HG03039 (cell line): Measurements from ENCODE around the gene FADS3.

Source experiments
- ATAC-seq: cut with Tn5 transposase; IDR thresholded peaks from one replicate; pipeline ENCODE4 v1.9.1; 2021; ENCODE audit warnings: mild to moderate bottlenecking, moderate library complexity; ENCODE audit not compliant: unreplicated experiment

FADS3 gene

DNA sequence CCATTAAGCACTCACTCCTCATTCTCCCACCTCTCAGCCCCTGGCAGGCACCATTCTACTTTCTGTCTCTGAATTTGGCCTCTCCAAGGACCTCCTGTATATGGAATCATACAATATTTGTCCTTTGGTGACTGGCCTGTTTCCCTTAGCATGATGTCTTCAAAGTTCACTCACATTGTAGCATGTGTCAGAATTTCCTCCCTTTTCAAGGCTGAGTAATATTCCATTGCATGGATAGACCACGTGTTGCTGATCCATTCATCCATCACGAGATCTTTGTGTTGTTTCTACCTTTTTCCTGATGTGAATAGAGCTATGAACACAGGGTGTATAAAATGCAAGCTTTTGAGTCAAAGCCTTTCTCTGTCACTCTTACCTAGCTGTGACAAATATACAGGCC, 51.6 kb downstream of the FADS3 start:
- ATAC-seq: no peak

DNA sequence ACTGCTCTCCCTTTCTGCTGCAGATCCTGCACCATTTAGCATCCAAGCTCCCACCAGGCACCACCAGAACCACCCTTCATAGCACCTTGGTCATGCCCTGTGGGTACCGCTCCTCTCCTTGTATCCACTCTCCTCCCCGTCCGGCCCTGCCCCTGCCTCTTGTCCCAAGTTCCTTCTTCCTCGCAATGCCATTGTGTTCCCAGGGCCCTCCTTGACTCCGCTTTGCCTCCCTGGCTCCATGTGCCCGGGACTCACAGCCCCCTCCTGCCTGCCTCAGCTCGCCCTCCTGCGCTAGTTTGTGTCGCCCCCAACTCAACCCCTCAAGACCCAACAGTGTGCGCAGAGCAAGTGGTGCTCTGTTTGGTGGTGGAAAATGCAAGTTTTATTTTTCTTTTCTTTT, 52.4 kb downstream of the FADS3 start:
- no peak for ATAC-seq

DNA sequence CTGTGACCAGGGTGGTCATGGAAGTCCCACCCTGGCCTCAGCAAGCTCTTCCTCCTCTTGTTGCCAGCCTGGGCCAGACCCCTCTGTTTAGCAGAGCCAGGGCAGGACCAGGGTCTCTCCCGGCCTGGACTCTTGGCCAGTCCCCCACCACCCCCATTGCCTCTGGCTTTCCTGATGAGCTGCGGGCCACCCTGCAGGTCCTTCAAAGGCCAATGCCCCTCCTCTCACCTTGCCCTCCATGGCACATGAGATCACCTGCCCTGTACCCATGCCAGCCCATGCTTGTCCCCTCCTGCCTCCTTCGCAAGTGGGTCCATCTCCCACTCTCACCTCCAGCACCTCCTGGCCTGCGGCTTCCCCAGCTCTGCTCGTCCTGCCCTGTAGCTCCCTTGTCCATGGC, 52.8 kb downstream of the FADS3 start:
- no peak for ATAC-seq

DNA sequence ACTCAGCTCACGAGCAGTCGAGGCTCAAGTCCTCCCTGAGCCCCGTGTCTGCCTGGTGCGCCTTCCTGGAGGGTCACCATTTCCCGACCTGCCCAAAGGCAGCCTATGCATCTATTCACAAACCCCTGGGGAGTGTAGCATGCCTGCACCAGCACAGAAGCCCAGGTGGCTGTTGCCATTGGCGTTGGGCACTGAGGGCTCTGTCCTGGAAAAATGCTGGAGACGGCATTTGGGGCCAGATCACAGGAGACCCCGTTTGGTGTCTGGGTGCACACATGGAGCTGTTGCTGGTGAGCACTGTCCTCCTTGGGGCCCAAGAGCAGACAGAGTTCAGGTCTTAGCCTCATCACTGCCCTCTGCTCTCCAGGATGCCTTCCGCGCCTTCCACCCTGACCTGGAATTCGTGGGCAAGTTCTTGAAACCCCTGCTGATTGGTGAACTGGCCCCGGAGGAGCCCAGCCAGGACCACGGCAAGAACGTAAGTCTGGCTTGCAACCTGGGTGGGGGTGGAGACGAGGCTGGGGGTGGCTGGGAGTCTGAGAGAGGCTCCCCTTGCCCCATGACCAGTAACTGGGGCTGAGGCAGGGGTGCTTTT, 53.8 kb downstream of the FADS3 start:
- no peak for ATAC-seq

DNA sequence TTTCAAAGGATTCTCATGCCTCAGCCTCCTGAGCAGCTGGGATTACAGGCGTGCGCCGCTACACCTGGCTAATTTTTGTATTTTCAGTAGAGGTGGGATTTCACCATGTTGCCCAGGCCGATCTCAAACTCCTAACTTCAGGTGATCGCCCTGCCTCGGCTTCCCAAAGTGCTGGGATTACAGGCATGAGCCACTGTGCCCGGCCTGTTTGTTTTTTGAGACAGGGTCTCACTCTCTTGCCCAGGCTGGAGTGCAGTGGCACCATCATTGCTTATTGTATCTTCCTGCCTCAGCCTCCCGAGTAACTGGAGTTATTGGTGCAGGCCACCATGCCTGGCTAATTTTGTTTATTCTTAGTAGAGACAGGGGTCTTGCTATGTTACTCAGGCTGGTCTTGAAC, 55.2 kb downstream of the FADS3 start:
- ATAC-seq: no peak

DNA sequence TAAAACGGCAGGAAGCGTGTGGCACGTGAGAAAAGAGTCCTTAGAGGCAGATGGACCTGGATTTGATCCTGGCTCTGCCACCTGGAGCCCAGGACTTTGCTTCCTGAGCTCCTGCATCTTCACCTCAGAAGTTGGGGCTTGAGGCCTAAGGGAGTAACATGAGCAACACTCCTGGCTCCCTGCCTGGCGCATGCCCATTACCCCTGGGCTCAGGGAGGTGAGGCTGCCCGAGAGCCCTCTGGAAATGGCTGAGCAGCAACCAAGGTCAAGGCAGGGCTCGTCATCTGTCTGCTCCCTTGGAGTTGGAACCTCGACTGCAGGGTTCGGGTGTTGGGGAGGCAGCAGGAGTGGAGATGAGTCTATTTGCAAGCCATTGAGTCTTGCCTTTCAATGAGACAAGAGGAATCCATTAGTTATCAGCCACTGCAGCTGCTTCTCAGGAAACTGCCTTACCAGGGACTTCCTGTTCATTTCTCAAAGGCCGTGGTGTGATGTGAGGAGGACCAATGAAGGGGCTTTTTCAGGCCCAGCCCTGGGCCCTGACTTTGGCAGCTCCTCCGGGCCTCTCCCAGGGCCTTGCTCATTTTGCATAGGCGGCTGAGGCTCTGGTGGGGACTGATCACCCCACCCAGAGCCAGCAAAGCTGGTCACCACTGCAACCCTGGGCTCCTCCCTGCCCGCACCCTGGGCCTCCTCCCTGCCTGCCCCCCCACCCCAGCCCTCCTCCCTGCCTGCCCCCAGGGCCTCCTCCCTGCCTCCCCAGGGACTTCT, 56.9 kb downstream of the FADS3 start:
- ATAC-seq: peak; percentile 75

DNA sequence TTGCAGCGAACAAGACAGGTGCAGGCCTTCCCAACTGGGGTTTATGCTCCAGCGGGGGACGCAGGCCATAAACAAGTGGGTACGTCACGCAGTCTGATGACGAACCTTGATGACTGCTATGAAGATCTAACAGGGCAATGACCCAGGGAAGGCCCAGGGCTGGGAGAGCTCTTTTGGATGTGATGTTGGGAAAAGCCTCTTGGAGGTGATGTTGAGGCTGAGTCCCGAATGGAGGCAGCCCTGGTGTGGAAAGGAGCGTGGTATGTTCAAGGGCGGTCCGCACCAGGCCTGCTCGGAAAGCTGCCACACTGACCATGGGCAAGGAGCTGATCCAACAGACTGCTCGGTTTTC, 57.4 kb downstream of the FADS3 start:
- no peak for ATAC-seq

DNA sequence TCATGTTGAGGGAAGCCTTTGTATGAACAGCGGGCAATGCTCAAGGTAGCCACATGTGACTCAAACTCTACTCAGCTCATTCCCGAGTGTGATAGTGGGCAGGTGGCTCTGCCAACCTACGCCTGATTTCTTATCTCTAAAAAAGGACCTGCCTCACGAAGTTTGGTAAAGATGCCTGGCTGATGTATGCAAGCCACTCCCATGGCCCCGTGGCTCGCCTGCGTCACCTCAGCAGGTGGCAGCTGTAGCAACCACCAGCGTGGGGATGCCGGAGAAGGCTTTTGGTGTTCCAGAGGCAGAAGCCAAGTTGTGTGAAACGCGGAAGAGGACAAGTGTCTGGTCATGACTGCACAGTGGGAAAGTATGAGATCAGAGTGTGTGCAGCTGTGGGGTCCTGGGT, 57.9 kb downstream of the FADS3 start:
- no peak for ATAC-seq

DNA sequence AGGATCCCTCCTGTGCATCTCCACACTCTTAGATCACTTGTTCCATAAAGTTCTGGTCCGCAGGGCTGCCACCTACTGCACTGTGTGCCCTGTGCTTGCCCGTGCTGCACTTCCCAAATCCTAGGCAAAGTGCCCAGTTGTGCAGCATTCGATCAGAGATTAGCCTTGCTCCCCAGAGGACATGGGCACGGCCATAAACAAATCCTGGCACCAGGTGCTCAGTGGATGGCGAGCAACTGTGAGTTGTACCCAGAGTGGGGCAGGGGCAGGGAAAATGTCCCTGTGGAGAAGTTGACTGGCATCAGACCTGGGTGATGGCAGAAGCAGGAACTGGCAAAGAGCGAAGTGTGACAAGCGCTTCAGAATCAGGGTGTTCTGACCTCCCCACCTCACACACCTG, 58.6 kb downstream of the FADS3 start:
- no peak for ATAC-seq

DNA sequence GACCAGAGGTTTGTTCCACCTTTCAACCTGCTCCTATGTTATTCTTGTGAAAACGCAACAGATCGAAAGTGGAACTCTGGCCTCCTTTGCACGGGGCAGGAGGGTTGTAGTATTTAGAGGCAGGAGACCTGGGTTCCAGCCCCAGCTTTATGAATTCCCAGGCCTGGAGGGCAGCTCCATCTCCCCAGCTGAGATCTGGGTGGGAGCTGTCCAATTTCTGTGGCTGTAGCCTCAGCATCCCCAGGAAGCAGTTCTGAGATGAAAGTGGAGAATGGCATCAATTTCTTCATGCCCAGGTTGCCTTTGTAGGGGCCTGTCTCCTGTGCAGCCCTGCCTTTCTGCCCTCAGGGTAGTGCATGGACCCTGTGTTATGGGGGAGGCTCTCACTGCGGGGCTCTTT, 59.1 kb downstream of the FADS3 start:
- ATAC-seq: no peak

DNA sequence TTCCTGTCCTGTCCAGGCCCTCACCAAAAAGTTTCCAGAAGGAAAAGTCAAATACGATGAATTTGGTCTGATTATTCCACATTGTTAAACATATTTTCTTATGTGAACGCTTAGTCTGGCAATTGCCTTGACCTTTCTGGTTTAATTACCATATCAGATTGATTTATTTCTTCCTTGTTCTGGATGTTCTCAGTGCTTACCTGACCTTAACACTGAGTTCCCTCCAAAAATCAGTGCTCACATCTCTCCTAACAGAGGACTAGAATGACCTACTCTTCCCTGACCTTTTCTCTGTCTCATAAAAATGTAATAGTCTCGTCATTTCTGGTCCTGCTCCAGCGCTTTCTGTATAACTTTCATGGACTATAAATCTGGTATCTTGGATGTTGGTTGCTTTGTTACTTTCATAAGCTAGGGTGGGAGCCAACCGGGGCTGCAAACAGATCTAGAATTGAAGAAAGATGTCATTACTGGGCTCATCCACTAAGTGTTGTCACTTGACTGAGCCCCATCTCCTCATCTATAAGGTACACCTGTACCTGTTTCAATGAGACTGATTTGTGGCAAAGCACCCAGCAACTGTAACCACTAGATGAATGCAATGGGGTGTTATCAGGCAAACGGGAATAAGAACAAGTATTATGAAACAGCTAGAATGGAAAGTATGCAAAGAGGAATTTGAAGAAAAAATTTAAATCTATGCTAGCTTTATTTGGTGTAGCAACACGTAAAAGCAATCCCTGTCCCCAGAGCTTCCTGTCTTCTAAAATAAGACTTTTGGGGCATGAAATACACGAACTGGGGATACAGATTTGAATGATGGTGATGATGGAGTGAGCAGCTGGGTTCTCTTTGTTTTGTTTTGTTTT, 60.9 kb downstream of the FADS3 start:
- ATAC-seq: no peak

DNA sequence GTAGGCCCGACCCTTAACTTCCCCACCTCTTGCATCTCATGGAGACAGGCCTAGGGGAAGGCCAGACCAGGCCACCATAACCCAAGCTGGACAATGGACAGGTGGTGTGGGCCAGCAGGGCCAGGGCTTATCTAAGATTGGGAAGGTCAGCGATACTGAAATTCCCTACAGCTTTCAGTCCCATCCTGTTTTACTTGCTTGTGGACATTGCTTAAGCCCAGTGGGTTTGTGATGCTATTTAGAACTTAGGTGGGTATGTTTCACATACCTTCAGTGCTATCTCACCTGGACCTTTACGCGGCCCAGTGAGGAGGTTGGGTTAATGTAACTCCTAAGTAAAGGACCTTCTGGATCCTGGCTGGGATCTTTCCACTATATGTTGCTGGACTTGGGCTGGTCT, 61.5 kb downstream of the FADS3 start:
- no peak for ATAC-seq

DNA sequence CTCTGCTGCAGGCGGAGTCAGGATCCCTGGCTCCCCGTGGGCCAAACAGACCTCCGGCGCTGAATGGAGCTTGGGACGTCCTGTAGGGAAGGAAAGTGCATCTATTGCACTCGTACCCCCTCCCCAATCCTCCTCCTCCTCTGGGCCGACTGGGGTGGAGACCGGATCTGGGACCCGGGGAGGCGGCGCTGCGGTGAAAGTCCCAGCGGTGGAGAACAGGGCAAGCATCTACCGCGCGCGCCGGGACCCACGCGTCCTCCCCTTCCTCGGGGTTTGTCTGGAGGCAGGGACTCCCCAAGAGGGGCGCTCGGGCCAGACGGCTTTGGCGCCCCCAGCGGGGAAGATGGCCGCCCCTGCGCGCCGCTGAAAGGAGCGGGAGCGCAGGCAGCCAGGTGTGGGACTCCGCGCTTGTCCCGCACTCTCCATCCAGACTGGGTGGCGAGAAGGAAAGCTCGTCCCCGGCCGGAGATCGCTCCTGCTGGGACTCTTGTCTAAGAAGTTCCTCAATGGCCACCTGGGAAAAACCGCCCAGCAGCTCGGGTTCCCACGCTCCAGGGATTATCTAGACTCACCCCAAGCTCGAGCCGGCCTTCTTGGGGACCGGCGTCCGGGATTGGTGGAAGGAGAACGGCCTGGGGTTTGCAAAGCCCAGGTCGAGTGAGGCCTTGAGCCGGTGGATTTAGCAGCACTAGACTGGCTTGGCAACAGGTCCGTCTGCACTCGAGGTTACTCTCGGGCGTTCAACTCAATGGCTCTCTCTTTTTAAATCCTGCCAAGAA, 62.5 kb downstream of the FADS3 start:
- ATAC-seq: no peak

DNA sequence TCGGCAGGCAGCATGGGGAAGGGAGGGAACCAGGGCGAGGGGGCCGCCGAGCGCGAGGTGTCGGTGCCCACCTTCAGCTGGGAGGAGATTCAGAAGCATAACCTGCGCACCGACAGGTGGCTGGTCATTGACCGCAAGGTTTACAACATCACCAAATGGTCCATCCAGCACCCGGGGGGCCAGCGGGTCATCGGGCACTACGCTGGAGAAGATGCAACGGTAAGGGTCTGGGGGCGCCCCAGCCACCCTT, 63.0 kb downstream of the FADS3 start:
- ATAC-seq: no peak

DNA sequence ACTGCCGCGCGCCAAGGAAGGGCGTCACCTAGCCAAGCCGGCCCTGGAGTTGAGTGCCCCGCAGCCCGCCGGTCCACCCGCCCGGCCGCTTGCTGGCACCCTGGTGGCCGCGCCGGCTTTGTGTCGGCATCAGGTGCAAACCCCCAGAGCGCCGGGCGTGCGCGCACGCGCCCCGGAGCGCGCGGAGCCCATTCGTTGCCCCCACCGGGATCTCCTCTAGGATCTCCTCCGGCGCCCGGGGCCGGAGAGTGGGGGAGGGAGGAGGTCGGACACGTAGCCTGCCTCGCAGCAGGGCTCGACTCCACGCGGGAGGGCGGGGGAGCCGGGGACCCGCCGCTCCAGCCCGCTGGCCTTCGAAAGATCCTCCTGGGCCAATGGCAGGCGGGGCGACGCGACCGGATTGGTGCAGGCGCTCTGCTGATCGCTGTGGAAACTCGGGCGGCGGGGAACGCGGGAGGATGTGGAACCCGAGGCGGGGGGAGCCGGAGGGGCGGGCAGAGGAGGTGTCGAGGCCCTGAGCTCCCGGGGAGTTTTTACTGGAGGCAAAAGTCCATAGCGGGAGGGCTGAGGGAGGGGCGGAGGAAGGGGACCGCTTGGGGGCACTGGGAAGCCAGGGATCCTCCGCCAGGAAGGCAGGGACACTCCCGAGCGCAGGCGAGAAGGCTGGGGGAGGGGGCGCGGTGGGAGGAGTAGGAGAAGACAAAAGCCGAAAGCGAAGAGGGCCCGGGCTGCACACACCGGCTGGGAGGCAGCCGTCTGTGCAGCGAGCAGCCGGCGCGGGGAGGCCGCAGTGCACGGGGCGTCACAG, 63.6 kb downstream of the FADS3 start, which contains the start of gene FADS2:
Gene FADS2, plus strand, starts transcription at position 730 of the 808 bp plus-strand sequence. CDS start 91 bp downstream, outside the sequence.
- ATAC-seq: peak; percentile 57

DNA sequence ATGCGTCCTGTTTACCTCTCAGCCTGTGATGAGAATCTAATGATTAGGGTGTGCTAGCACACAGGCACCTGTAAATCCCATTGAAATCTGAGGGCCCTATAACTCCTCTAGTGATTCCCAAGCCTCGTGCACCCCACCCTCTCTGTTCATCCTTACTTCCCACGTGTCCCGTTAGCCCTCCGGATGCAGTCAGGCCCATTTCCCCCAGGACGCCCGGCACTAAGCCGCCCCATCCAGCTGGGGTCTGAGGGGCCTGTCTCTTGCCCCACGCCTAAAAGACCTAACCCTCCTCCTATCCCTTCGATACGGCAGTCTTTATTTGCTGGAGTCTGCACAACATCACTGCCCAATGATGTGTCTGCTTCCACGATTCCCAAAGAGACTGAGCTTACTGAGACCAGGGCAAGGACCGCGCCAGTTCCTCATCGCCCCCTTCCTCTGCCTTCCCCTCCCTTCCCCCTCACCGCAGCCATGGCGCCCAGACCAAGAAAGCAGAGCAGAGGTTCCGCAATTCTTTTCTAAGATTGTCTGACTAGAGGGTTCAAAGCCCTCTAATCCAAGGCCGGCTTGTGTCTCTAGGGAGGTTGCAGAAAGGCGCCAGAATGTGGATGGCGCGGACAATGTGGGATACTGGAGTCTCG, 64.3 kb downstream of the FADS3 start:
- ATAC-seq: peak; percentile 3
